T-helper 1 cell treated with Interleukin-12 subunit alpha and Interleukin-12 subunit beta and Interleukin-4 antibody, amounts not matched to agents 30 μg/mL and 1 μg/mL, for 36 hours (primary cell): ENCODE data around the gene METTL25.

ENCODE experiments used
- H3K27ac Mint-ChIP-seq: one replicate; pipeline ENCODE4 v1.8.0; 2021; ENCODE audit warnings: mild to moderate bottlenecking, mixed read lengths
- H3K27me3 Mint-ChIP-seq: one replicate; pipeline ENCODE4 v1.8.0; 2021; ENCODE audit warnings: low read depth, mixed read lengths
- H3K36me3 Mint-ChIP-seq: one replicate; pipeline ENCODE4 v1.8.0; 2021; ENCODE audit warnings: low read depth, mixed read lengths
- H3K4me1 Mint-ChIP-seq: one replicate; pipeline ENCODE4 v1.8.0; 2021; ENCODE audit warnings: low read depth, mixed read lengths
- H3K4me3 Mint-ChIP-seq: one replicate; pipeline ENCODE4 v1.8.0; 2021; ENCODE audit warnings: mild to moderate bottlenecking, moderate library complexity, mixed read lengths
- H3K9me3 Mint-ChIP-seq: one replicate; pipeline ENCODE4 v1.8.0; 2021; ENCODE audit warnings: mixed read lengths

The METTL25 gene

GRCh38 chr12:82468563-82468962, 110.2 kb downstream of the METTL25 start:
- H3K9me3 Mint-ChIP-seq: peaks cover 9% of the 10 kb centered on the region
- no peak overlapping the region for H3K4me3 Mint-ChIP-seq
- H3K36me3 Mint-ChIP-seq: no peaks in the 10 kb centered on the region
- H3K4me1 Mint-ChIP-seq: no peaks in the 10 kb centered on the region
- no peak overlapping the region for H3K27ac Mint-ChIP-seq
- H3K27me3 Mint-ChIP-seq: no peaks in the 10 kb centered on the region

DNA sequence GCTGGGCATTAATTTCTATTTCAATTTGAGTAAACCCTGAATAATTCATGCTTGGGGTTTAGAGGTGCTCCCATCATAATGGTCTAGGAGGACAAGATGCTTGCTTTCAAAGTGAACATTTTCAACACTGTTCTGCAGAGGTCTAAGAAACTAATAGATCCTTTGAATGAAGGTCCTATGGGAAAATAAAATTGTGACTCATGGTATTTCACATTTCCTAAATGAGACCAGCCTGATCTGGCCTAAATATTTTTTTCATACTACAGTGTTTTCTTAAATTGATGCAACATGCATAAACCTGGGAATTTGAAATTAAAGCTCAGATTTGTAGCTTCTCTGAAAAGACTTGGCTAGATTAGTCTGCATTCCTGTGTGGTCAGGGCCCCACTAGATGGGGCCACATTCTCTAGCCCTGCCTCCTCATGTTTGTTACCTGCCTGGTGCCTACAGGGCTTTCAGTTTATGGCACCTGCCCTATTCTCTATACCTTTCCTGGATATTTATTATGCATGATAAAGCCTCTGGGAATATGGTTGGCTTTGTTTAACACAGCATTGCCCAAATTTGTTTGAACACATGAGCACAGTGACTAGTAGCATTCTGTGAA, 112.7 kb downstream of the METTL25 start:
- peaks cover 9% of the 10 kb centered on the region for H3K9me3 Mint-ChIP-seq
- H3K4me3 Mint-ChIP-seq: no peak overlapping the region
- H3K4me1 Mint-ChIP-seq: no peaks in the 10 kb centered on the region
- H3K27ac Mint-ChIP-seq: no peak overlapping the region
- no peaks in the 10 kb centered on the region for H3K36me3 Mint-ChIP-seq
- no peaks in the 10 kb centered on the region for H3K27me3 Mint-ChIP-seq

DNA sequence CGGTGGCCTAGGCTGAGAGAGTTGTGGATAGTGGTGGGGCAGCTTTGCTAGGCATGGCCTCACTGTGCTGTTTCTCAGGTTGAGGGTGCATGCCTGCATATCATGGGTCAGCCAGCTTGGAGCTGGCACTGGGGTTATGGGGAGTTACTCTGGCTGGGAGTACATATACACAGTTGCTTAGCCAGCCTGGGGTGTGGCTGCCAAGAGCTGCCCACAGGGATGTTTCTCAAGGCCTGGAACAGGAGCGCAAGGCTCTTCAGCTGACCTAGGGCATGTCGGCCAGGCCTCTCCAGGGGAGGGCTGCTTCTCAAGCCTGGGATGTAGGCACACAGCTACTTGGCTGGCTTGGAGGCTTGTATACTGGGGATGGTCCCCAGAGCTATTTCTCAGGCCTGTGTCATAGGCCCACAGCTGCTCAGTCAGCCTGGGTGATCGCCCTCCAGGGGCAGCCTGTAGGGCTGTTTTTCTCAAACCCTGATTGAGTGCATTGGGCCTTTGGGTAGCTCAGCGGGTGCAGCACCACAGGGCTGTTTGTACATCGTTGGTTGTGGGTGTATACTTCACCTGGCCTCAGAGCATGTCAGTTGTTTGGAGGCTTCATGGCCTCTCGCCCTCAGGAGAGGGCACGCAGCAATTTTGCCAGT, 114.9 kb downstream of the METTL25 start:
- H3K27me3 Mint-ChIP-seq: no peaks in the 10 kb centered on the region
- no peak overlapping the region for H3K4me3 Mint-ChIP-seq
- no peaks in the 10 kb centered on the region for H3K4me1 Mint-ChIP-seq
- peaks cover 9% of the 10 kb centered on the region for H3K9me3 Mint-ChIP-seq
- H3K27ac Mint-ChIP-seq: no peak overlapping the region
- H3K36me3 Mint-ChIP-seq: no peaks in the 10 kb centered on the region

DNA sequence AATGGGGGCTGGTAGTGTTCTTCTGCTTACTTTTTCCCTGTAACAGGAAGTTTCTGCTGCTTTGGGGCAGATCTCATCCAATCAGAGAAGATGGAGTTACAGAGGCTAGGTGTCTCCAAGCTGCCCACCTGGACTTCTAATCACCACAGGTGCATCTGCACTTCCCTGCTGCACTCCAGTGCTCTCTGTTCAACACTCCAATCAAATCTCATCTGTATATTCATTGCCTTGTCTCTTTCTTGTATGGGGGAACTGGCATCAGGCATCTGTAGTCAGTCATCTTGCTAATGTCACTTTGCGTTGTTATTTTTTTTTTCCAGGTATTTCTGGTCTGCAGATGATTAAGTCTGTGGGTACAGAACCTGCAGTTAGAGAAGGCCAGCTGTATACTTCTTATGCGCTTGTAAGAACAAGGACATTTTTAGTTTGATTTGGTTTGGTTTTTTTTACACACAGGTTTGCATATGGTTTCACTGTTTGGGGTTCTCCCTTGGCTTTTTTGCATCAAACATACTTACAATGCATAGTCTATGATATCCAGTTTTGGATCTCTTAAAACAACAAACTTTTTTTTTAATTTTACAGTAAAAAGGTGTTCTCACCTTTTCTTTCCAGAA, 116.0 kb downstream of the METTL25 start:
- H3K4me3 Mint-ChIP-seq: no peak overlapping the region
- H3K27me3 Mint-ChIP-seq: no peaks in the 10 kb centered on the region
- no peaks in the 10 kb centered on the region for H3K4me1 Mint-ChIP-seq
- H3K9me3 Mint-ChIP-seq: peaks cover 9% of the 10 kb centered on the region
- no peaks in the 10 kb centered on the region for H3K36me3 Mint-ChIP-seq
- no peak overlapping the region for H3K27ac Mint-ChIP-seq

- peaks cover 9% of the 10 kb centered on the region for H3K9me3 Mint-ChIP-seq
- H3K4me3 Mint-ChIP-seq: no peak overlapping the region
- H3K27me3 Mint-ChIP-seq: no peaks in the 10 kb centered on the region
- H3K27ac Mint-ChIP-seq: no peak overlapping the region
- H3K36me3 Mint-ChIP-seq: no peaks in the 10 kb centered on the region
- H3K4me1 Mint-ChIP-seq: no peaks in the 10 kb centered on the region
Measured at GRCh38 chr12:82474798-82475184, 116.5 kb downstream of the METTL25 start.

DNA sequence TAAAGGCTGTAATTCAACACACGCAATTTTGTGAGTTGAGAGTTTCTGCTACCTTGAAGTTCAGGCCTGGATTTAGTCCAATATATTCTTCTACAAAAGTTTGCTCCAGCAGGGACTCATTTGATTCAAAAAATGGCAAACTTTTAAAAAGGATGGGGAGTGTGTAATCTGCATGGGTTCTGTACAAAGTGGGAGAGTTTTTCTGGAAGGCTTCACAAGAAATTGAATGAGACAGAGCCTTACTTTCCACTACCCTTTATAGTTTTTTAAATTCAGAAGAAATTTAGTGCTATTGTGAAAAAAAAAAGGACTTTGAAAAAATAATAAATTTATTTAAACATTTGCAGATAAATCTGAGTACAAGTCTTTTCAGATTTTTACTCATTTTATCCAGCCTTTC, 116.9 kb downstream of the METTL25 start:
- Mint-ChIP-seq H3K9me3 (peaks cover 9% of the 10 kb centered on the region), H3K27me3 (no peaks in the 10 kb centered on the region), H3K4me1 (no peaks in the 10 kb centered on the region), H3K27ac (no peak overlapping the region), H3K4me3 (no peak overlapping the region), H3K36me3 (no peaks in the 10 kb centered on the region)

DNA sequence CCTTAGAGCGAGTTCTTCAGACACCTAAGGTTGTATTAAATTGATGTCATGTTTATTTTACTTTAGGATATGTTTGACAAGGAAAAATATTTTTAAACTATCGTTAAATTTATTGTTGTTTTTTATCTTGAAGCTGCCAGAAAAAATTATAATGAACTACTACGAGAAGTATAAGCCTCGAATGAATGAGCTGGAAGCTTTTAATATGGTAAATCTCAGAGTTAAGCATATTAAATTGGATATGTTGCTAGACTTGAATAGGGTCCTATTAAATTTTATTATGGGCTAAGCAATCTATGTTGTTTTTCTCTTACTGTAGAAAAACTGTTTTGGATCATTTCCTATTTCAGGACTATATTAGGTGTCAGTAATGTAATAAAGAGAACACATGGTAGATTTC, 118.2 kb downstream of the METTL25 start:
- Mint-ChIP-seq H3K27ac (no peak overlapping the region), H3K4me1 (no peaks in the 10 kb centered on the region), H3K27me3 (no peaks in the 10 kb centered on the region), H3K36me3 (no peaks in the 10 kb centered on the region), H3K9me3 (peaks cover 9% of the 10 kb centered on the region), H3K4me3 (no peak overlapping the region)

DNA sequence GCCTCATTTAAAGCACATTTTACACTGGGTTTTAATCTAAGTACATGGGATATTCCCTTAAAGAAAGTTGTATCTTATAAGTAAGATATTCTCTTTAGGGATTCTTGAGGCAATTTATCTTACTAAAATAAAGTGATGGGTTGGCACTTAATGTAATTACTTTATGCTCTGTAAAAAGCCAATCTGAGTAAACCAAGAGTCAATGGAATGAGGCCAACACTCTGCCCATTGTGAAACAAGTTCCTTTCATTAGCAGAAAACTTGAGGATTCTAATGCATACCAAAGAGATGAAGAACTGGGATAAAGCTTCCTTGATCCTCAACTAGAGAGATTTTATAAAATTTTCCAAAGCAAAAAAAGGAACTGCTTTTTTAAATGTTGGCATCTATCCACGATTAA, 121.2 kb downstream of the METTL25 start:
- Mint-ChIP-seq H3K36me3 (no peaks in the 10 kb centered on the region), H3K4me3 (no peak overlapping the region), H3K27ac (no peak overlapping the region), H3K4me1 (no peaks in the 10 kb centered on the region), H3K27me3 (no peaks in the 10 kb centered on the region), H3K9me3 (peaks cover 6% of the 10 kb centered on the region)

DNA sequence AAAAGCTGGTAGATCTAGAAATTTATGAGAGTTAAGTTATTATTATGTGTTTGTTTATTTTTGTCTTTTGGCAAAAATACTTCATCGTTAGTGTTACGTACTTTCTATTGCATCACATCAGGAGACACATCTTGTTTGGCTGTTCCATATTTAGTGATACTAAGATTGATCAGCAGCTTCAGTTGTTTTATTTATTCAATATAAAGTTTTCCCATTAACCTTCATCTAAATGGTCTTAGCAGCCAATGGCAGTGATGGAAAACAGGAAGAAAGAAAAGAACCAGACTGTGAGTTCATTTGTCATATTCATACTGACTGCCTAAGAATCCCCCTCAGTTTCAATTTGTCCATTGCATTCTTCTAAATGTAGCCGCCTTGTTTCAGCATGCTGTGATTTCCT, 122.3 kb downstream of the METTL25 start:
- Mint-ChIP-seq H3K27ac (no peak overlapping the region), H3K27me3 (no peaks in the 10 kb centered on the region), H3K4me1 (no peaks in the 10 kb centered on the region), H3K4me3 (no peak overlapping the region), H3K36me3 (no peaks in the 10 kb centered on the region), H3K9me3 (peaks cover 9% of the 10 kb centered on the region)

DNA sequence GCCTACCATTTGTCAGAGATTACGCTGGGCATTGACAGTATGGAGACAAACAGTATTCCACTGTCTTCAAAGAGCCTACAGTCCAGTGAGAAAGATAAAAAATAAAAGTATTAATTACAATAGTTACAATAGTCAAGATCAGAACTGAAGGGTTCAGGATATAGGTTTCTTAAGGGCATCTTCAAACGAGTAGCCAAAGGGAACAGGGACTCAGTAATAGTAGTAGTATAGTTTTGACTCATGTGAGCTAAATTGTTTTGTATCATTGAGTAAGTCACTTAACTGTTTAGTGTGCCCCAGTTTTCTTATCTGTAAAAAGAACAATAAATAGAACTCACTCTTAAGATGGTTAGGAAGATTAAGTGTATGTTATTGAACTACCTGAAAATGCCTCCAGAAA, 123.6 kb downstream of the METTL25 start:
- Mint-ChIP-seq H3K4me3 (no peak overlapping the region), H3K27ac (no peak overlapping the region), H3K9me3 (peaks cover 9% of the 10 kb centered on the region), H3K36me3 (no peaks in the 10 kb centered on the region), H3K27me3 (no peaks in the 10 kb centered on the region), H3K4me1 (no peaks in the 10 kb centered on the region)

- no peak overlapping the region for H3K27ac Mint-ChIP-seq
- no peaks in the 10 kb centered on the region for H3K4me1 Mint-ChIP-seq
- no peak overlapping the region for H3K4me3 Mint-ChIP-seq
- no peaks in the 10 kb centered on the region for H3K27me3 Mint-ChIP-seq
- H3K36me3 Mint-ChIP-seq: no peaks in the 10 kb centered on the region
- H3K9me3 Mint-ChIP-seq: peaks cover 14% of the 10 kb centered on the region
Measured at GRCh38 chr12:82486524-82487235, 128.4 kb downstream of the METTL25 start.

DNA sequence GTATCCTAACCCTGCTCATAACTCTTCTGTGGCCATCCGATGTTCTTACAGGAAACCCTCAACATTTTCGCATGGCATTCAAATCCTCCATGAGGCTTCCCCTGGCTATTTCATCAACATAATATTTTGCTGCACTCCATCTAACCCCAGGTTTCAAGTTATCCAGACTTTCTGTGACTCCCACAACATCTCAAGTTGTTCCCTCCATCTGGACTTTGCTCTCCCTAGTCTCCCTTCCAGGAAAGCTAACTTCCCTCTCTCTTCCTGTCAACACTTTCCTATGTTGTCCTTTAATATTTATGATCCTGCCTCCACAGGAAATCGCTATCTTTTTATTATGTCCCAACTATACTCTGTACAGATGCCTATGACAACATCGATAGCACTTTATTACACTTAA, 146.1 kb downstream of the METTL25 start:
- H3K9me3 Mint-ChIP-seq: no peaks in the 10 kb centered on the region
- H3K4me3 Mint-ChIP-seq: no peak overlapping the region
- H3K36me3 Mint-ChIP-seq: no peaks in the 10 kb centered on the region
- no peak overlapping the region for H3K27ac Mint-ChIP-seq
- no peaks in the 10 kb centered on the region for H3K4me1 Mint-ChIP-seq
- H3K27me3 Mint-ChIP-seq: no peaks in the 10 kb centered on the region

DNA sequence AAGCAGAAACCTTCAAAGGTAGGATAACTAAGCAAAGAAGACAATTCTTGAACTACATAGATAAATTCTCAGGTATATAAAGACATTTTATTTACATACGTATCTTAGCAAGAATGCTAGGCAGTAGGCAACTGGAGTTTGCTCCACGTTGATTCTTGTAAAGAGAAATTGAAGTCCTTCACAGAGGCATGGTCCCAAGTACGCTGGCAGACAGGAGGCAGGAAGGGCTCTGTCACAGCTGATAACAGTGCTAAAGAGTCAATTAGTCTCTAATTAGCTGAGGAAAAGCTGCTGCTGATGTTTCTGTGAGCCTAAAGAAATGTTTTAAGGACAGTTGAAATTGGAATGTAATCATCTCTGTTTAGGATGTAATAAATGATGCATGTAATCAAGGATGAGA, 146.8 kb downstream of the METTL25 start:
- no peak overlapping the region for H3K4me3 Mint-ChIP-seq

DNA sequence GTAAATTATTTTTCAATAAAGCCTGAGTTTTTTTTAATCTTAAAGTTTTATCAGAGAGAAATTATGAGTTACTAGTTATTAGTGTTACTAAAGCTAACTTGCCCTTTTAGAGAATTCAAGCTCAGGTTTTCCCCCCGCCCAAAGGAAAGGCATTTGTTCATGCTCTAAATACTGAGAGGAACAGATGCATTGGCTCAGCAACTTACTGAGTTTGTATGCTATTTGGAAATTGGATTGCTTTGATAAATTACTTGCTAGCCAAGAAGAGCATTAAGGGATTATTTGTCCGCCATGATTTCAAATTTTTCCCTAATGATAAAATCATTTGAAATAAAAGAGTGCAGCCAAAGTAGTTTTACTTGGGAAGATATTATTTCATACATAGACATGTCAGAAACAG, 149.4 kb downstream of the METTL25 start:
- Mint-ChIP-seq H3K27ac (no peak overlapping the region), H3K36me3 (no peaks in the 10 kb centered on the region), H3K4me1 (no peaks in the 10 kb centered on the region), H3K9me3 (no peaks in the 10 kb centered on the region), H3K27me3 (no peaks in the 10 kb centered on the region), H3K4me3 (no peak overlapping the region)

More for the DNA sequence above, 146.8 kb downstream of the METTL25 start:
- Mint-ChIP-seq H3K4me1 (no peaks in the 10 kb centered on the region), H3K36me3 (no peaks in the 10 kb centered on the region), H3K9me3 (no peaks in the 10 kb centered on the region), H3K27ac (no peak overlapping the region), H3K27me3 (no peaks in the 10 kb centered on the region)

DNA sequence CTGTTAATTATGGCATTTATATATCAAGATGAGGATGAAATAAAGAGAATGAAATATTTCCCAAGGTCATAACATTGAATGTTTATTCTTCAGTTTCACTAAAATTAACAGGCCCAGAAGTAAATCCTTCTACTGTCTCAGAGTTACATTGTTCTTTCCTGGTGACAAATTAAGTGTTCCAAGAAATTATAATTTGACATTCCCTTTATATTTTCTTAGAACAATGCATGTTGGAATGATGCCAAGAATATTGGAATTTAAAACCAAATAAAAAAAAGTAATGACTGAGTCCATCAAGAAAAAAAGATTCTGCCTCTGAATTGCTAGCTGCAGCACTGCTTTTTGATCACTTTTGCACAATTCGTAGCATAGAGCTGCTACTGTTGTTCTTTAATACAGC, 152.1 kb downstream of the METTL25 start:
- Mint-ChIP-seq H3K4me3 (no peak overlapping the region), H3K4me1 (no peaks in the 10 kb centered on the region), H3K27me3 (no peaks in the 10 kb centered on the region), H3K27ac (no peak overlapping the region), H3K36me3 (no peaks in the 10 kb centered on the region), H3K9me3 (no peaks in the 10 kb centered on the region)
